ENCODE measurements around the gene SIGLEC7. TPM values are rescaled to one million over a fixed set of nuclear protein-coding genes. Genes with fewer than 3 reads are reported as not detected.
A peak's percentile ranks its signal among the peaks of the same experiment; 100 is the strongest.

SIGLEC7 gene
- total RNA-seq, 1 donor from 2014 or later: not detected

DNA sequence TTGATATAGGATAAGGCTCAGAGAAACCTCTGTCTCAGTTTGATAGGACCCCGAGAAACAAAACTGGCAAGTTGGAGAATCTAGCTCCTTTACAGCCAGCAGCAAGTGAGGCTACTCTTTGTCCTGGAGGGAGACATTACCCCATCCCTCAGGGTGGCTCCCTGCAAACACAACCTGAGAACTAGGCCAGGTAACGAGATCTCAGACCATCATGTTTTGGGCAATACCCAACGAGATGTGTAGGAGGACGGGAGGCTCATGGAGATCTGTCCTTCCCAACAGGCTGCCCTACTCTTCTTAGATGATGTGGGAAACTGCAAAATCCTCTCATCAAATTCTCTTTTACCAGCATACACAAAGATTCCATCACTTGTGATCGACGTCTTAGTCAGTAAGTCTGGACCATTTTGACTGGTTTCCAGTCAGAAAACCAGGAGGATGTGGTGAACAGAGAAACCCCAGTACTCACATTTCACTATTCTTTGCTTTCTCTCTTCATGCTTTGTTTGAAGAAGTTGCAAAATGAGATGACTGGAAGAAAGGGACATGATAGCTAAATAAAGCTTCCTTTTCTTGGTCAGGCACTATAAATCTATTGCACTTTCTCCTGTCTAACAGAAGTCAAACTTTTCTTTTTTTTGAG, 27.9 kb upstream of the SIGLEC7 start:
- Histone ChIP-seq H3K4me3 (no peak overlapping the region), H3K79me2 (ENCODE audit: low read depth) (no peaks in the 10 kb centered on the region), H4K20me1 (ENCODE audit: low read depth) (no peaks in the 10 kb centered on the region), H3K9me3 (ENCODE audit: low read depth) (no peaks in the 10 kb centered on the region), H3K4me2 (no peak overlapping the region), H3K36me3 (no peaks in the 10 kb centered on the region), H3K4me1 (no peaks in the 10 kb centered on the region), H2AFZ (replicated peaks) (no peak overlapping the region), H3K9ac (no peak overlapping the region), H3K27me3 (peaks cover 74% of the 10 kb centered on the region), H3K27ac (no peak overlapping the region), H3F3A (ENCODE audit: low read depth) (no peaks in the 10 kb centered on the region)
- Mint-ChIP-seq H3K4me3 (no peak overlapping the region), H3K4me1 (no peaks in the 10 kb centered on the region), H3K36me3 (no peaks in the 10 kb centered on the region), H3K27me3 (ENCODE audit: insufficient read depth, low read depth) (peaks cover 10% of the 10 kb centered on the region), H3K9me3 (no peaks in the 10 kb centered on the region), H3K27ac (no peak overlapping the region)
- DNase-seq (ENCODE audit: low spot score): no peak
- TF ChIP-seq EZH2phosphoT487 (IDR thresholded peaks at IDR 0.05) (no peak), CTCF (IDR thresholded peaks at IDR 0.05) (no peak), EZH2 (IDR thresholded peaks at IDR 0.05) (no peak)

GRCh38 chr19:51116736-51117286, 25.3 kb upstream of the SIGLEC7 start:
- no peaks in the 10 kb centered on the region for H3K36me3 ChIP-seq
- H3K4me1 ChIP-seq: no peaks in the 10 kb centered on the region
- no peak for DNase-seq (ENCODE audit: low spot score)
- no peaks in the 10 kb centered on the region for H3K9me3 ChIP-seq (ENCODE audit: low read depth)
- peaks cover 10% of the 10 kb centered on the region for H3K27me3 Mint-ChIP-seq (ENCODE audit: insufficient read depth, low read depth)
- no peak overlapping the region for H3K4me2 ChIP-seq
- H3F3A ChIP-seq (ENCODE audit: low read depth): no peaks in the 10 kb centered on the region
- no peaks in the 10 kb centered on the region for H3K4me1 Mint-ChIP-seq
- no peaks in the 10 kb centered on the region for H4K20me1 ChIP-seq (ENCODE audit: low read depth)
- no peak overlapping the region for H3K4me3 ChIP-seq
- no peak overlapping the region for H3K9ac ChIP-seq
- TF ChIP-seq CTCF (IDR thresholded peaks at IDR 0.05) (no peak), EZH2 (IDR thresholded peaks at IDR 0.05) (no peak), EZH2phosphoT487 (IDR thresholded peaks at IDR 0.05) (no peak)
- H3K27ac Mint-ChIP-seq: no peak overlapping the region
- H3K4me3 Mint-ChIP-seq: no peak overlapping the region
- no peak overlapping the region for H3K27ac ChIP-seq
- no peaks in the 10 kb centered on the region for H3K9me3 Mint-ChIP-seq
- no peaks in the 10 kb centered on the region for H3K36me3 Mint-ChIP-seq
- no peaks in the 10 kb centered on the region for H3K79me2 ChIP-seq (ENCODE audit: low read depth)
- no peak overlapping the region for H2AFZ ChIP-seq (replicated peaks)
- peaks cover 49% of the 10 kb centered on the region for H3K27me3 ChIP-seq

DNA sequence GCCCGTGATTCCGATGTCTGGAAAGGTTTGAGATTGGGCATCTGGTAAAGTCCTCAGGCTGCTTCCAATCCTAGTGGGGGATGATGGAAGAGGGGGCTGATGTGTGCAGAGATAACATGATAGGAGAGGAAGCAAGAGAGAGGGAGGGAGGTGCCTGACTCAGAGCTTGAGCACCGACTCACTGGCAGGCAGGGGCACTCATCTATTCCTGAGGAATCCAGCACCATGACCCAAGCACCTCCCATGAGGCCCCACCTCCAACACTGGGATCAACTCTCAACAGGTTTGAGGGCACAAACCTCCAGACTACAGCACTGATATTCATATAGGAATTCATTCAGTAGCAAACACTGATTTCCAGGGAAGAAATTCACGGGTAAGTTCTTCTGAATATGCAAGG, 23.0 kb upstream of the SIGLEC7 start:
- H4K20me1 ChIP-seq (ENCODE audit: low read depth): no peaks in the 10 kb centered on the region
- peak overlapping the region; percentile 63 for H2AFZ ChIP-seq (replicated peaks)
- Mint-ChIP-seq H3K27me3 (ENCODE audit: insufficient read depth, low read depth) (peaks cover 16% of the 10 kb centered on the region), H3K36me3 (no peaks in the 10 kb centered on the region), H3K27ac (no peak overlapping the region), H3K4me3 (no peak overlapping the region), H3K9me3 (no peaks in the 10 kb centered on the region), H3K4me1 (no peaks in the 10 kb centered on the region)
- H3K9ac ChIP-seq: no peak overlapping the region
- TF ChIP-seq CTCF (IDR thresholded peaks at IDR 0.05) (no peak), EZH2 (IDR thresholded peaks at IDR 0.05) (no peak), EZH2phosphoT487 (IDR thresholded peaks at IDR 0.05) (no peak)
- no peaks in the 10 kb centered on the region for H3K36me3 ChIP-seq
- no peaks in the 10 kb centered on the region for H3F3A ChIP-seq (ENCODE audit: low read depth)
- no peaks in the 10 kb centered on the region for H3K9me3 ChIP-seq (ENCODE audit: low read depth)
- DNase-seq (ENCODE audit: low spot score): no peak
- no peak overlapping the region for H3K27ac ChIP-seq
- H3K4me2 ChIP-seq: no peak overlapping the region
- no peaks in the 10 kb centered on the region for H3K4me1 ChIP-seq
- peaks cover 27% of the 10 kb centered on the region for H3K27me3 ChIP-seq
- no peak overlapping the region for H3K4me3 ChIP-seq
- no peaks in the 10 kb centered on the region for H3K79me2 ChIP-seq (ENCODE audit: low read depth)
